Activated CD4-positive, CD25-positive, alpha-beta regulatory T cell (primary cell): ENCODE measurements around the gene CDRT15L2.
"Not testable (repeated sequence)": the region's sequence is repeated elsewhere in the genome, so short reads cannot be mapped to it uniquely, and the experiment has no call there.

ENCODE experiments used
- DNase-seq, 4 experiments: peaks; one replicate each; lab custom pipeline; 2025; lab: John Stamatoyannopoulos, UW

Gene CDRT15L2

GRCh38 chr17:20575071-20575470, 4.5 kb upstream of the CDRT15L2 start:
- DNase-seq: not testable (repeated sequence)

- DNase-seq: not testable (repeated sequence)
Observed at GRCh38 chr17:20583891-20584577, 4.5 kb downstream of the CDRT15L2 start.

DNA sequence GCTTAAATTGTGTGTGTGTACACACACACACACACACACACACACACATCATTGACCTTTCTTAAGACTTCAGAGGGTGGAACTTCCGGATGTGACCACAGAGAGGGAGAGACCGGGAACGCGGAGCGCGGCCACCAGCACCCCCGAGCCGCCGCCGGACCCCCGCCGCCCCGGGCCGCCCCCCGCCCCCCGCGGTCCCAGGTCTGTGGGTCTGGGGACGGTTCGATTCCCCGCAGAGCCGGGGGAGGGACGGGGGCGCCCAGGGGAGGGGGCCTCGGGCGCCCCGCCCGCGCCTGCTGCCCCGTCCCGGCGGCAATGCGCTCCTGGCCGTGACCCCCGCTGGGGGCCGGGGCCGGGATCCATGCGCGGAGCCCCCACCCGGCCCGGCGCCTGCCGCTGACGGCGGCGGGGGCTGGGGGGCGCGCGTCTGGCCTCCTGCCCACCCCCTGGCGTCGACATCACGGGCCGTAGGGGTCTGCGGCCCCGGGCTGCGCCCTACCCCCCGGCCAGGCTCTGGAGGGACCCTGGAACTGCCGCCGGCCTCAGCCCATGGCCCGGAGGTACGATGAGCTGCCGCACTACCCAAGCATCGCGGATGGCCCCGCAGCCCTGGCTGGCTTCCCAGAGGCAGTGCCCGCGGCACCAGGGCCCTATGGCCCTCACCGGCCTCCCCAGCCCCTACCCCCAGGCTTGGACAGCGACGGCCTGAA, 9.4 kb downstream of the CDRT15L2 start:
- not testable (repeated sequence) for DNase-seq

DNA sequence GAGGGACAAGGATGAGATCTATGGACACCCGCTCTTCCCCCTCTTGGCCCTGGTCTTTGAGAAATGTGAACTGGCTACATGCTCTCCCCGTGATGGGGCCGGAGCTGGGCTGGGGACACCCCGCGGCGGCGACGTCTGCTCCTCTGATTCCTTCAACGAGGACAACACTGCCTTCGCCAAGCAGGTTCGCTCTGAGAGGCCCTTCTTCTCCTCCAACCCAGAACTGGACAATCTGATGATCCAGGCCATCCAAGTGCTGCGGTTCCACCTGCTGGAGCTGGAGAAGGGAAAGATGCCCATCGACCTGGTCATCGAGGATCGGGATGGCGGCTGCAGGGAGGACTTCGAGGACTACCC, 9.9 kb downstream of the CDRT15L2 start:
- DNase-seq: not testable (repeated sequence)

- not testable (repeated sequence) for DNase-seq
Observed at GRCh38 chr17:20591040-20591439, 11.5 kb downstream of the CDRT15L2 start.

- DNase-seq: not testable (repeated sequence)
Observed at GRCh38 chr17:20605568-20605967, 26.0 kb downstream of the CDRT15L2 start.

DNA sequence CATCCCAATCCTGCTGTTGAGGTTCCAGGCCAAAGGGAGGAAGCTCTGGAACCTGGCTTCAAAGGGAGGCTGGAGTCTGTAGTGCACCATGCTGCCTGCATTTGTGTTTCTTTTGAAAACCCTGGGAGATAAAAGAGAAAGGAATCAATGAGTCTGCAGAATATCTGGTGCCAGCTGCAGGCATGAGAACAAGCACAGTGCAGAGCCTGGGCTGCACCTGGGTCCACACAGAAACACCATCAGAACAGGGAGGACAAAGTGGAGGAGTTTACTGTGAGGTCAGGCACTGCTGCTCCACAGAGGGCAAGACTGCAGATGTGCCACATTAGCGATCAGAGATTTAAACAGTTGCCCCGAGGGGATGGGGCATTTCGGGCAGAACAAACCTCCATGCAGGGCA, 30.0 kb downstream of the CDRT15L2 start:
- DNase-seq: not testable (repeated sequence)

DNA sequence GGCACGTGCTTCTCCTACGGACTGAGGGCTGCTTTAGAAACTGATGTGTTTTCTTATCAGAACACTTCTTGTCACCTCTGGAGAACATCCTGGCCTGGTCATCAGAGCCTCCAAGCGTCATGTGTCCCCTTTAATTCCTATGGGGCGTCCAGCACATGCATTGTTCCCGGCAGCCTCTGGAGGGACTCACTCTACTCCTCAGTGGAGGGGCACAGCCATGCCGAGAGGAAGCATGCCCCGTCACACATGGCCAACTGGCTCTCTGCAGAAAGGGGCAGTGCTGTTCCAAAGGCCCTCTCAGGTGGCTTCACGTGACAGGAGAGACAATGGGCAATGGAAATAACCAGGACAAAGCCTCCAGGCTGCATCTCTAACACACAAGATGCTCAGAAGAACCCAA, 31.8 kb downstream of the CDRT15L2 start:
- DNase-seq: no peak

- no peak for DNase-seq
Observed at GRCh38 chr17:20612635-20613034, 33.1 kb downstream of the CDRT15L2 start.

DNA sequence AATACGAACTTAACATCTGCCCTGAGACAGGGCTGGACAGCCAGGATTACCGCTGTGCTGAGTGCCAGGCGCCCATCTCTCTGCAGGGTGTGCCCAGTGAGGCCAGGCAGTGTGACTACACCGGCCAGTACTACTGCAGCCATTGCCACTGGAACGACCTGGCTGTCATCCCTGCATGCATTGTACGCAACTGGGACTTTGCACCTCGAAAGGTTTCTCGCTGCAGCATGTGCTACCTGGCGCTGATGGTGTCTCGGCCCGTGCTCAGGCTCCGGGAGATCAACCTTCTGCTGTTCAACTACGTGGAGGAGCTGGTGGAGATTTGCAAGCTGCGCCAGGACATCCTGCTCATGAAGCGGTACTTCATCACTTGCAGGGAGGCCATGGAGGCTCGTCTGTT, 33.7 kb downstream of the CDRT15L2 start:
- DNase-seq: no peak

- no peak for DNase-seq
Observed at GRCh38 chr17:20613905-20614304, 34.4 kb downstream of the CDRT15L2 start.

DNA sequence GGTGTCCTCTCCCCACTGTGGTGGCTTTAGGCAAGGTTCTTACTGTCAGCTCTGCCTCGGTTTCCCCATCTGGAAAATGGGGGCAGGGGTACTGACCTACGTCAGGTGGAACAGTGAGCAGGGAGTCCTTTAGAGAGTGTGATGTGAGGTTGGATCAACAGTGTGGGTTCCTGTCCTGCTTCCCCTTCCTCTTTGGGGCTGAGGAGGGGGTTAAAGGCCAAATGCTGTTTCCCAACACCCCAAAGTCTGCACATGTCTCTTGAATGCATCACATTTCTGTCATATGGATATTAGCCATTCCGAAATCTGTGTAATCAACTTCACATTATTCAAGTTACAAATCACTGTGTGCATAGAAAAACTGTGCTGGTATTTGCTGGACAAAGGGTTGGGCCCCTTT, 35.9 kb downstream of the CDRT15L2 start:
- DNase-seq: not testable (repeated sequence)
